SH-SY5Y (cell line): ENCODE results near the gene POLE.

Experiments
- GATA2 ChIP-seq: IDR thresholded peaks from 2 replicates; pipeline ENCODE4 v1.6.1; 2011; ENCODE audit warnings: mild to moderate bottlenecking, low read depth, low read length
- GATA3 ChIP-seq: IDR thresholded peaks from 2 replicates; pipeline ENCODE4 v1.6.1; 2011; ENCODE audit warnings: low read depth, mild to moderate bottlenecking, low read length, moderate library complexity

- TF ChIP-seq GATA2 (no peak), GATA3 (no peak)
Observed at GRCh38 chr12:132624910-132625630, 62.1 kb downstream of the POLE start.
